ENCODE data around the gene GADL1. TPM values are rescaled to one million over a fixed set of nuclear protein-coding genes. Genes with fewer than 3 reads are reported as not detected.

Gene GADL1, protein sequence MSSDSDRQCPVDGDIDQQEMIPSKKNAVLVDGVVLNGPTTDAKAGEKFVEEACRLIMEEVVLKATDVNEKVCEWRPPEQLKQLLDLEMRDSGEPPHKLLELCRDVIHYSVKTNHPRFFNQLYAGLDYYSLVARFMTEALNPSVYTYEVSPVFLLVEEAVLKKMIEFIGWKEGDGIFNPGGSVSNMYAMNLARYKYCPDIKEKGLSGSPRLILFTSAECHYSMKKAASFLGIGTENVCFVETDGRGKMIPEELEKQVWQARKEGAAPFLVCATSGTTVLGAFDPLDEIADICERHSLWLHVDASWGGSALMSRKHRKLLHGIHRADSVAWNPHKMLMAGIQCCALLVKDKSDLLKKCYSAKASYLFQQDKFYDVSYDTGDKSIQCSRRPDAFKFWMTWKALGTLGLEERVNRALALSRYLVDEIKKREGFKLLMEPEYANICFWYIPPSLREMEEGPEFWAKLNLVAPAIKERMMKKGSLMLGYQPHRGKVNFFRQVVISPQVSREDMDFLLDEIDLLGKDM
- 0.10 TPM for total RNA-seq (2013)
- not detected for polyA plus RNA-seq
- 0.28 and 0.56 TPM in 2 replicates for polyA minus RNA-seq
- total RNA-seq = 3.9 to 12.0 (median 5.4) reads per million in 11 experiments

DNA sequence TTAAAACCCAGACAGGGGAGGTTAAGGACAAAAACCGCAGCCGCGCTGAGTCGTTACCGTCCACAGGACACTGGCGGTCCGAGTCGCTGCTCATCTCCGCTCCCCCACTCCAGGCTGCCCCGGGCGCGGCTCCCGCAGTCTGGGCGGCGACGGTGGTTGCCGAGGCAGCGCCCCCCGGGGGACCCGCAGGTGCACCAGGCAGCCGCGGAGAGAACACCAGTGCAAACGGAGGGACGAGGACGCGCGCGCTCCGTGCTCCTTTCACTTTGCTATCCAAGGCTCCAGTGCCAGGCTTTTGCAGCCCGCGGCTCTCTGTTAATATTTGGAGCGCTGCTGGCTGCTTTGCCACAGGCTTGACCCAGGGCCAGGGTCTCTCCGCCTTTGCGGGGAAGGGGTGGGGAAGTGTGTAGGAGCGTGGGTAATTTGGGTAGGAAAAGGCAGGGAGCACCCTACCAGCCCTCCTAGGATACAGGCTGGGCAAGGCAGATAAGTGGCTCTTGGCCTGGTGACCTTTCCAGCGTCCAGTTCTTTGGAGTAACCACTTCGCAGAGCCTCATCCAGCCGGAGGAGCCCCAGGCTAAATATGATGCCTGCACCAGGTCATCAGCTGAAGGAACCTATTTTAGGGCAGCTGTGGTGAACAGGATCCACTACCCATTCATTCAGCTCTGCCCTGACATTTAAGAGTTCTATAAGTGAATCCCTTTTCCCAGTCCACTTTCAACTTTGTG is at the start of gene GADL1:
TSS of gene GADL1 (minus strand) at position 141 of the 731 bp plus-strand sequence. CDS start at position 94, 47 bp downstream.
- Mint-ChIP-seq H3K4me3 (peak within 1 kb of the TSS; percentile 49 to 89), H3K4me1 (peaks cover 8% of the 10 kb centered on the region), H3K36me3 (no peaks in the 10 kb centered on the region), H3K9me3 (peaks cover 0 to 5% (median 0%) of the 10 kb centered on the region in 7 donors), H3K27me3 (ENCODE audit: low read depth in 3 of 3) (peaks cover 29 to 39% (median 30%) of the 10 kb centered on the region in 3 donors), H3K27ac (no peak within 1 kb of the TSS)
- intact Hi-C loops (cut with micrococcal nuclease) = no loop called here
- DNase-seq = no peak
- peak within 1 kb of the TSS; percentile 77 for H3K4me2 ChIP-seq (replicated peaks; ENCODE audit: extremely low read depth, low read length, poor library complexity, severe bottlenecking)
- peak within 1 kb of the TSS; percentile 25 for H3K9ac ChIP-seq (ENCODE audit: insufficient read depth, low read length, poor library complexity, severe bottlenecking)
- H3K4me1 ChIP-seq (ENCODE audit: control insufficient read depth in 1 of 2, insufficient read depth in 2 of 2, low read length in 2 of 2) = peaks cover 4 to 8% of the 10 kb centered on the region in 2 donors
- TF ChIP-seq, protein P1, sequence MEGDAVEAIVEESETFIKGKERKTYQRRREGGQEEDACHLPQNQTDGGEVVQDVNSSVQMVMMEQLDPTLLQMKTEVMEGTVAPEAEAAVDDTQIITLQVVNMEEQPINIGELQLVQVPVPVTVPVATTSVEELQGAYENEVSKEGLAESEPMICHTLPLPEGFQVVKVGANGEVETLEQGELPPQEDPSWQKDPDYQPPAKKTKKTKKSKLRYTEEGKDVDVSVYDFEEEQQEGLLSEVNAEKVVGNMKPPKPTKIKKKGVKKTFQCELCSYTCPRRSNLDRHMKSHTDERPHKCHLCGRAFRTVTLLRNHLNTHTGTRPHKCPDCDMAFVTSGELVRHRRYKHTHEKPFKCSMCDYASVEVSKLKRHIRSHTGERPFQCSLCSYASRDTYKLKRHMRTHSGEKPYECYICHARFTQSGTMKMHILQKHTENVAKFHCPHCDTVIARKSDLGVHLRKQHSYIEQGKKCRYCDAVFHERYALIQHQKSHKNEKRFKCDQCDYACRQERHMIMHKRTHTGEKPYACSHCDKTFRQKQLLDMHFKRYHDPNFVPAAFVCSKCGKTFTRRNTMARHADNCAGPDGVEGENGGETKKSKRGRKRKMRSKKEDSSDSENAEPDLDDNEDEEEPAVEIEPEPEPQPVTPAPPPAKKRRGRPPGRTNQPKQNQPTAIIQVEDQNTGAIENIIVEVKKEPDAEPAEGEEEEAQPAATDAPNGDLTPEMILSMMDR (IDR thresholded peaks at IDR 0.05) = no peak
- H3K79me2 ChIP-seq (ENCODE audit: insufficient read depth, low read length) = no peaks in the 10 kb centered on the region
- no peaks in the 10 kb centered on the region for H3K9me3 ChIP-seq (replicated peaks in 1 of 2; ENCODE audit: control insufficient read depth in 1 of 2, insufficient read depth in 1 of 2, low read length in 2 of 2)
- H3K4me3 ChIP-seq (replicated peaks in 1 of 3; ENCODE audit: low read depth in 2 of 3, low read length in 3 of 3) = peak within 1 kb of the TSS in 2 of 3 experiments; percentile 6 to 71
- H4K20me1 ChIP-seq (ENCODE audit: insufficient read depth, low read length) = no peaks in the 10 kb centered on the region
- H2AFZ ChIP-seq (ENCODE audit: insufficient read depth, low read depth, low read length, poor library complexity, severe bottlenecking) = peak within 1 kb of the TSS; percentile 74
- H3K36me3 ChIP-seq (replicated peaks in 1 of 2; ENCODE audit: control insufficient read depth in 1 of 2, insufficient read depth in 2 of 2, low read length in 2 of 2) = no peaks in the 10 kb centered on the region
- 5% methylated on average over 33 of the region's 38 CpGs for WGBS (ENCODE audit: insufficient coverage)
- H3K27ac ChIP-seq (ENCODE audit: low read depth in 1 of 2, low read length in 2 of 2) = no peak within 1 kb of the TSS
- H3K27me3 ChIP-seq (ENCODE audit: control insufficient read depth in 2 of 2, insufficient read depth in 2 of 2, low read length in 2 of 2) = peaks cover 33 to 40% of the 10 kb centered on the region in 2 donors

DNA sequence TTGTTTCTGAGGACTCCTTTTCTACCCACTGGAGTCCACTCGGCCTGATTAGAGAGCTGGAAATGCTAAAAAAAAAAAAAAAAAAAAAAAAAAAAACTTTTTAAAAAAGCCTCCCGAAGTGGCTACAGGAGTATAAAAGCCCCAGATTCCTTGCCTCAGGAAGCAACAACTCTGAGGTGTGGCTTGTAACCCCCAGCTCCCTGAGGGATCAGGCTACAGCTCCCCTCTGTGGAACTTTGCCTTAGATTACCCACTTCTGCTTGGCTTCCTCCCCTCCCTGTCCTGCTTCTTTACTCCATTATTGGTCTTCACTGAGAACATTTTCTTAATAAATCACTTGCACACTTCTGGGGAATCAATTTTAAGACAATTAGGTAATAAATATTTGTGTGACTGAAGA is 49.7 kb upstream of the GADL1 start:
- peaks cover 22% of the 10 kb centered on the region for H3K4me1 Mint-ChIP-seq
- H3K9ac ChIP-seq (ENCODE audit: insufficient read depth, low read length, poor library complexity, severe bottlenecking) = no peak overlapping the region
- H3K27me3 ChIP-seq (ENCODE audit: control insufficient read depth in 2 of 2, insufficient read depth in 2 of 2, low read length in 2 of 2) = no peaks in the 10 kb centered on the region
- H3K27me3 Mint-ChIP-seq (ENCODE audit: low read depth in 3 of 3) = no peaks in the 10 kb centered on the region
- no peaks in the 10 kb centered on the region for H3K36me3 ChIP-seq (replicated peaks in 1 of 2; ENCODE audit: control insufficient read depth in 1 of 2, insufficient read depth in 2 of 2, low read length in 2 of 2)
- H3K4me1 ChIP-seq (ENCODE audit: control insufficient read depth in 1 of 2, insufficient read depth in 2 of 2, low read length in 2 of 2) = peaks cover 12 to 17% of the 10 kb centered on the region in 2 donors
- DNase-seq = no peak
- no peak overlapping the region for H3K4me3 ChIP-seq (replicated peaks in 1 of 3; ENCODE audit: low read depth in 2 of 3, low read length in 3 of 3)
- H3K27ac Mint-ChIP-seq = no peak overlapping the region
- H3K9me3 Mint-ChIP-seq = peaks cover 0 to 14% (median 3%) of the 10 kb centered on the region in 7 donors
- H4K20me1 ChIP-seq (ENCODE audit: insufficient read depth, low read length) = no peaks in the 10 kb centered on the region
- H3K9me3 ChIP-seq (replicated peaks in 1 of 2; ENCODE audit: control insufficient read depth in 1 of 2, insufficient read depth in 1 of 2, low read length in 2 of 2) = no peaks in the 10 kb centered on the region
- H2AFZ ChIP-seq (ENCODE audit: insufficient read depth, low read depth, low read length, poor library complexity, severe bottlenecking) = no peak overlapping the region
- no peaks in the 10 kb centered on the region for H3K36me3 Mint-ChIP-seq
- intact Hi-C loops (cut with micrococcal nuclease) = no loop called here
- no CpG with 5 or more reads among the region's 2 CpGs for WGBS (ENCODE audit: insufficient coverage)
- TF ChIP-seq, protein P1 (IDR thresholded peaks at IDR 0.05) = no peak
- no peak overlapping the region for H3K4me2 ChIP-seq (replicated peaks; ENCODE audit: extremely low read depth, low read length, poor library complexity, severe bottlenecking)
- no peak overlapping the region for H3K4me3 Mint-ChIP-seq
- no peak overlapping the region for H3K27ac ChIP-seq (ENCODE audit: low read depth in 1 of 2, low read length in 2 of 2)
- H3K79me2 ChIP-seq (ENCODE audit: insufficient read depth, low read length) = no peaks in the 10 kb centered on the region

Data from CD14-positive monocyte (primary cell).